Measurements from ENCODE around the gene INO80E.

GRCh38 chr16:30024451-30024850 lies 28.4 kb downstream of the INO80E start:
- TF ChIP-seq CTCF (conservative IDR thresholded peaks at IDR 0.05; ENCODE audit: low read depth, low read length), result no peak
- TF ChIP-seq EZH2 (IDR thresholded peaks at IDR 0.05; ENCODE audit: borderline replicate concordance, low read depth, low read length, poor library complexity, severe bottlenecking), result no peak
